Subcutaneous adipose tissue (tissue), 4 donors: ENCODE results near the gene KLHL12. TPM values are rescaled to one million over a fixed set of nuclear protein-coding genes. Genes with fewer than 3 reads are reported as not detected.

ENCODE experiments used
- CTCF ChIP-seq: fragments of 450-650 bp; IDR thresholded peaks from one replicate; pipeline ENCODE4 v1.5.1; 2016; ENCODE audit warnings: low read depth, mild to moderate bottlenecking, control low read depth, antibody characterized with exemption, moderate library complexity
- total RNA-seq, 4 donors: library from RNA; depleted of rRNA; stranded (reverse); fragments of >200 nt; gene quantifications; one replicate each; pipeline ENCODE4 v1.1.0, GENCODE V29; 2016

The KLHL12 gene
- 10 to 100 TPM; 18.1 to 25.3 (median 22.2) TPM for total RNA-seq

GRCh38 chr1:202926581-202927491 lies at the start of gene KLHL12:
KLHL12 (minus strand) TSS chr1:202927234; CDS start chr1:202925162, 2,072 bp downstream.
- no peak for TF ChIP-seq CTCF

- no peak for TF ChIP-seq CTCF
These were observed 49.6 kb upstream of the KLHL12 start for GRCh38 chr1:202976633-202977032.

- TF ChIP-seq CTCF = no peak
These were observed 47.8 kb upstream of the KLHL12 start for GRCh38 chr1:202974856-202975255.

- TF ChIP-seq CTCF = no peak
These were observed 45.0 kb upstream of the KLHL12 start for GRCh38 chr1:202972046-202972445.

- no peak for TF ChIP-seq CTCF
These were observed 41.9 kb upstream of the KLHL12 start for GRCh38 chr1:202968895-202969295.

- TF ChIP-seq CTCF = no peak
These were observed 41.3 kb upstream of the KLHL12 start for GRCh38 chr1:202968351-202968750.

GRCh38 chr1:202967684-202968281 lies 40.7 kb upstream of the KLHL12 start:
- no peak for TF ChIP-seq CTCF
